CMK (cell line): ENCODE data around the gene SLCO3A1.

Experiments used
- DNase-seq: peaks from one replicate; pipeline ENCODE4 v3.0.0-alpha.2; 2010; ENCODE audit warnings: low read depth

SLCO3A1 gene

DNA sequence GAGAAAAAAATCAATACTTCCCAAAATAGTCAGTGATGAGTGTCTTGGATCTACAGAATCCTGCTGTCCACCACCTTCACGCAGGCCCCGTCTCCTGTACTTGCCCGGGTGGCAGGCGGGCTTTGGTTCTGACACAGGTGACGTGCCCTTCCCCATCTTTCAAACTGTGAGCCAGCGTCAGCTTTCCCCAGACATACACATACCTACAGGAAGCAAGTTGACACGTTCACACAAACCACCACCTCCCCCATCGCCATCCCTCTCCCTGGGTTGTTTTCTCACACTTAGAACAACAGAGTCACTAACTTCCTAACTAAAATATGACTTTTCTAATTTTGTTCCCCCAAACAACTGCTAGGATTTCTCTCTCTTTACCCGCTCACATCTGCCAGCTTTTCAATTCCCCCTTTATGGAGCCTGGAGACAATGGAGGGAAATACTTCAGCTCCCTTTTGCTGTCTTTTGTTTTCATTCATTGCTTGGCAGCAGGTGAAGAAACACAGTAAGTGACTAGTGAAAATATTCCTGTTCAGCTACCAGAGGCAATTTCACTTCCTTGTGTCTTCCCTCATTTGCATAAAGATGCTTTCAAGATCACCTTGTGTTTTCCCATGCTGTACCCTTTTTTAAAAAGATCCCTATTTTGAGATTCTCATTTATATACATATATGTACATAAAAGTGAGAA lies 248.3 kb downstream of the SLCO3A1 start:
- no peak for DNase-seq

DNA sequence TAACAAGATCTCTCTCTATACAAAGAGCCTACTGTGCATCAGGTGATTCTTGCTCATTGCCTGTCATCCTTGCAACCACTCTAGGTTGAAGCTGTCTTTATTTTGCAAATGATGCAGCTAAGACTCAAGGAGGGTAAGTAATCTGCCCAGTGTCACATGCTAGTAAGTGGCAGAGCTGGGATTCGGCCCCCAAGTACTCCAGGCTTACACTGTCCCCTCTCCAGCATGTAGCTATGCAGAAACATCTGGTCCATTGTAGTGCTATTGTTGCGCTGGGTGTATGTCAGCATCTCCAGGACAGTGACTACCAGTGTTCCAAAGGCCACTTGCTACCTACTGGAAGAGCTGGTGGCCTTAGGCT lies 248.9 kb downstream of the SLCO3A1 start:
- DNase-seq, result no peak

DNA sequence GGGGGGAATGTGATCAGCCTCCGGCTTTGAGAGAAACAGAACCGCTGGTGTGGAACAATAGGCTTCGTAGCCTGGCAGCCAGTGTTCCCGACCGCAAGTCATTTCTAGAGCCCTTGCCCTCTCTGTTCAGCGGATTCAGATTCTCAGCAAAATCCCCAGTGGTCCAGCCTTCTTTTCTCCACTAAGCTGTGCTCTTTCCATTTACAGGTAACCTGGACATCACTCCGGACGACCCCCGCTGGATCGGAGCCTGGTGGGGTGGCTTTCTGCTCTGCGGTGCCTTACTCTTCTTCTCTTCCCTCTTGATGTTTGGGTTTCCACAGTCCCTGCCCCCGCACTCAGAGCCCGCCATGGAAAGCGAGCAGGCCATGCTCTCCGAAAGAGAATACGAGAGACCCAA lies 250.6 kb downstream of the SLCO3A1 start:
- no peak for DNase-seq

DNA sequence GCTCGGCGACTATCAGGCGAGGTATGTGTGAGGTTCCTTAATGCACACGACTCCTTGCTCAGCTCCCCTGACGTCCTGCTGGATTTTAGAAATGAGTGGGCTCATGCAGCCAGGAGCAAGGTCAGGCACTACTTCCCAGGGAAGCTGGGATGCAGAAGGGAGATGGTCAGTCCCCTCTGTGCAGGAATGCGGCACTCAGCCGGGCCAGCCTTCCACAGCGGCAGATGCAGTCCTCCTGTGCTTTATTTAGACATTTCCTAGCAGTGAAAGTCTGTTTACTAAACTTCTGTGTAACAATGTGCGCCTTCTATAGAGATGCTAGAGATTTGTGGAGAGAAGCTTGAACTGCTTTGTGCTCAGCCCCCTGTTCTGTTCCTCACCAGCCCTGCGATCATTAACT lies 252.1 kb downstream of the SLCO3A1 start:
- DNase-seq, result no peak

DNA sequence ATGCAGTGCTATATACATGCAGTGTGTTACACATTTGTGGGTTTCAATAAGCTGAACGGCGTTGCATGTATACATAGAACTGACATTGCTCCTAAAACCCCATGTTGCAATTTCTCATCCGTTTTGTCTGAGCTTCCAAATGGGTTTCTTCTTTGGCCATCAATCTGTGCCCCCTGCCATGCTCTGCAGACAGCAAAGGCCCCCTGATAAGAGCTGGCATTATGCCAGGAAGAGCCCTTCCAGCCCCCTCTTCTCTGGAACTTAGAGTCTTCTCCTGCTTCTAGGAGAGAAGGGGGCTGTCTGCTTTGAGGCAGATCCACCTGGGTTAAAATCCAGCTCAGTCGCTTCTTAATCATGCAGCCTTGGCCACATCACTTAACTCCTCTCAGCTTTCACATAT lies 254.0 kb downstream of the SLCO3A1 start:
- DNase-seq, result no peak

DNA sequence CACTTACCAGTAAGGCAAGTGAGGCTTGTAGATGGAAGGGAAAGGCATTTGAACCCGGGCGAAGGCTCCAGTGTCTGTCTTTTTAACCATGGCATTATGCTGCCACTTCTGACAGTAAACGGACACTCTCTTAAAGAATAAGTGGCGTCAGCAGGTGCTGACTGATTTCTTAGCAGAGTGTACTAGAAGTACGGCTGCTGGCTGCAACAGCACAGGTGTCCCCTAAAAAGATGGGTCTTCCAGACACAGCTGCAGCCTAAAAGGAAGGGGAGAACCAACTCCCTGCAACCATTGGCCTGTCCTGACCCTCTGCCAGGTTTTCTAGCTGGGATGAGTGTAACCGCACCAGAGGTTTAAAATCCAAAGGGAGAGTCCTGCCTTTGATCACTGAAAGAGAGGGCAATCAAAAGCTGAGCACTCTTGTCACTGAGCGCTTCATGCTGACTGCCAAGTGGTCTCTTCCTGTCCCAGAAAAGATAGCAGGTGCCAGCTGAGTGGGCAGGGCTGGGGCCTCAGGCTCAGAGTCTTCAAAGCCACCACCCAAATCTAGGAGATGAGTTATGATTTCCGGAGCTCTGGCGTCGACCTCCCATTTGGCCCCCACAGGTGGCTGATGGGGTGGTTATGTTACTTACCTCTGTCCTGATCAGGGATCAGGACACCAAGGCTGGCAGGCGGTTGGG lies 255.8 kb downstream of the SLCO3A1 start:
- DNase-seq, result no peak

DNA sequence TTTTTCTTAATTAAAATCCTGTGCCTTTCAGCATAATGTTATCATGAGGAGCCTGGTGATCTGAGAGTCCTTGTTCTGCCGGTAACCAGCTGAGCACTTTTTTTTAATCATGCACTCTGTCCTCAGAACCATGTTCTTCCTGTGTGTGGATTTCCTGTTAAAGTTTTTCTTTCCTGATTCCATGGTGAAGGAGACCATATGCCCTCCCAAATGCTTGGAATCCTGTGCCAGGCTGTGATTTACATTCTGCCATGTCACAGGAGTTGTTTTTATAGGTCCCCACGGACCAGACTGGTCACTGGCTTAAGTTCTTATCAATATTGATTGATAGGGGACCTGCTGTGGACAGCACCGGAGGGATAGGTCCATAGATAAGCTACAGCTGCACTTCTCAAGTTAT lies 257.8 kb downstream of the SLCO3A1 start:
- DNase-seq, result no peak

DNA sequence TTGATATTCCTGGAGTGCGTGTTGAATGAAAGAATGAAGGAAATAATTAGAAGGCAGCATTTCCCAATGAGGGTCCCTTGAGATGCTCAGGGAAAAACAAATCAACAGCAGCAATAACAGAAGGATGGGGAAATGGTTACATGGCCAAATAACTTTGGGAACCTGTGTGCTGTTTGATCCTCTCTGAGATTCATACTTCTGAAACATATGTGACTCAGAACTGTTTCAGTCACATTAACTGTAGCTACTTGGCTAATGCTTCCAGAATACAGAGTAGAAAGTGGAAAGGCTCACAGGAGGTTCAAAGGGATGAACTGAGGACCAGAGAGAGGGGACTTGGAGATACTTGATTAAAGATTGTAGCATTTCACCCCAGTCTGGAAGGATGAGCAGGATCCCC lies 258.2 kb downstream of the SLCO3A1 start:
- DNase-seq, result no peak

DNA sequence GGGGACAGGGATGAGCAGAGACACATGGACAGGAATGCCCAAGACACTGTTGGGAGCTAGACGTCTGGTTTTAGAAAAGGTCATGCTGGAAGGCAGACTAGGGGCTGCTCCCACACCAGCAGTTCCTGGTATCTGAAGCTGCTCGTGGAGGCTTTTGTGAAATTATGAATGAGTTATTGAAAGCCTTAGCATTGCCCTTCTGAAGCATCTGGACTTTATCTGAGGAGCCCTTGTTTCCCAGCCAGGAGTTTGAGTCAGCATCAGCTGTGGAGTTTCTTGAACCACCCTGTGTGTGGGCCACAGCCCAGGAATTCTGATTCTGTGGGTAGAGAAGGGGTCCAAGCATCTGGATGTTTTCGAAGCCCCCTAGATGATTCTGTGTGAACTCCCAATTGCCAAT lies 258.7 kb downstream of the SLCO3A1 start:
- no peak for DNase-seq

DNA sequence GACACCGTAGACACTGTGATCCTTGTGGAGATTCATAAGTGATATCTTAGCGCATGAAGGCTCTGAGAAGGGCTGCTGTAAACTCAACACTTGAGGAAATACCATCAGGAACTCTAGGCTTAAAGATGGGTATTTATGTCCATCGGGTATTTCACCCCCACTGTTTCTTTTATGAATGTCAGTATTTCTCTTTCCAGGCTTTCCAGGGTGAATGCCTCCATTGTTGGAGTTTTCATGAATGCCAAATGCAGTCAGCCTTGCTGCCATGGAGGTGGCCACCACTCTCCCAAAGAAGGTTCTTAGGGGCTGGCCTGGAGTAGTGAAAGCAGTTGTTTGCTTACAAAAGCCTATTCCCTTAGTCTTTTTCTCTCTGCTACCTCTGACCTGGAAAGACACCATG lies 259.2 kb downstream of the SLCO3A1 start:
- DNase-seq, result no peak

DNA sequence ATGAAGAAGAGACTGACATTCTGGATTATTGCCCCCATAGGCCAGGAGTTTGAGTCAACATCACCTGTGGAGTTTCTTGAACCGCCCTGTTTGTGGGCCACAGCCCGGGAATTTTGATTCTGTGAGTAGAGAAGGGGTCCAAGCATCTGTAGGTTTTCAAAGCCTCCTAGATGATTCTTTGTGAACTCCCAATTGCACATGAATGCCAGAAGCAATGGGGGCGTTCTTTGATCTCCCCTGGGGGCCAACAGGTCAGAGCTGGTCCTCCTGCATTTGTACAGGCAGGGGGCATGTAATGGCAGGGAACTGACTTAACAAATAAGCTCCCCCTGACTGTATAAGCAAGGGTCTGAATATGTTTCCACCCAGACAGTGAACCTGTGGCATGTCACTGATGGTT lies 260.3 kb downstream of the SLCO3A1 start:
- DNase-seq, result no peak

DNA sequence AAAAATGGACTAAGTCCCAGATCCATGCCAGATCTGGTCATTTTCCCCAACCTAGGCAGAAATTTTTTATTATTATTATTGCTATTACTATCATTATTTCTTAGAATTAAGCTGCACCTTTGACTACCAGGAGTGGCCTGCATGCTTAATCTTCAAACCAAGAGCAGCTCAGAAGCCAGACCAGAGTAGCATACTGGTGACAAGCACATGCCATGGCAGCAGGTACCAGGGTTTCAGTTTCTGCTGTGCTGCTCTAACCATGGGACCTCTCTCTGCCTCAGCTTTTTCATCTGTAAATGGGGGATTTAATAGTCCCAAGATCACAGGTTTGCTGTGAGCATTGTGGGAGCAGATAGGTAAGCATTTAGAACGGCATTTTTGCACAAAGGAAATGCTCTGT lies 262.3 kb downstream of the SLCO3A1 start:
- no peak for DNase-seq

DNA sequence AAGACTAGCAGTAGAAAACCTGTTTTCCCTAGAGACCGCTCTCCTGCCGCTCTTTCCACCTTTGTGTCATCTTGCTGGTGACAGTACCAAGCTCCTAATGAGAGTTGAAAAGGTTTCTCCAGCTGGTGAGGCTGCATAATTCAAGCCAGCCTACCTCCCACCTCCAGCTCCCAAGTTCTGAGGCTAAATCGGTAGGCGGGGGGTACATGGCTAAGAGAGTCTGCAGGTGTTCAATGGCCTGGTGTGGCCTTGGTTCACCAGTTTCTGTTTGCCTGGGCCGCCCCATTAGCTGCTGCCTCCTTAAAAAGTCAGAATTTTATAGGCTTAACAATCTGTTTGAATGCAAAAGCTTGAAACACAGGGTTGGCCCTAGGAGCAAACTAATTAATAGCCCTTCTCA lies 262.8 kb downstream of the SLCO3A1 start:
- DNase-seq, result no peak

DNA sequence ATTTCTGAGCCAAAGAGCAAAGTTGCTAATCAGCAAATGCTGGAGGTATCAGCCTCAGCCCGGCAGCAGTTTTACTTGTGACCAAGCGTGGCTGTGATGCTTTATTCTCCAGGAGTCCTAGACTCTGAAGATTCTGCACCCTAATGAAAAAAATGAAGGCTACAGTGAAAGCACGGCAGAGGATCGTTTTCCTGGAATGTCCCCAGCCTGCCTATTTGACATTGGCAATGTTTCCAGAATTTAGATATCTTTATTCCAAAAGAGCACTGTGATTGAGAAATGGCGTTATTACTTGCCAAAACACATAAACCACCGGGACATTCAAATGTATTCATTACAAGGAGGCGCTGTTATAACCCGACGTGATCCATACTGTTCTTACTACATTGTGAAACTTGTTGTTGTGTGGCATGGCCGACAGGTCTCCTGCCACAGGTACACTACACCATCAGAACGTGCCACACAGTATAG lies 263.8 kb downstream of the SLCO3A1 start:
- no peak for DNase-seq

DNA sequence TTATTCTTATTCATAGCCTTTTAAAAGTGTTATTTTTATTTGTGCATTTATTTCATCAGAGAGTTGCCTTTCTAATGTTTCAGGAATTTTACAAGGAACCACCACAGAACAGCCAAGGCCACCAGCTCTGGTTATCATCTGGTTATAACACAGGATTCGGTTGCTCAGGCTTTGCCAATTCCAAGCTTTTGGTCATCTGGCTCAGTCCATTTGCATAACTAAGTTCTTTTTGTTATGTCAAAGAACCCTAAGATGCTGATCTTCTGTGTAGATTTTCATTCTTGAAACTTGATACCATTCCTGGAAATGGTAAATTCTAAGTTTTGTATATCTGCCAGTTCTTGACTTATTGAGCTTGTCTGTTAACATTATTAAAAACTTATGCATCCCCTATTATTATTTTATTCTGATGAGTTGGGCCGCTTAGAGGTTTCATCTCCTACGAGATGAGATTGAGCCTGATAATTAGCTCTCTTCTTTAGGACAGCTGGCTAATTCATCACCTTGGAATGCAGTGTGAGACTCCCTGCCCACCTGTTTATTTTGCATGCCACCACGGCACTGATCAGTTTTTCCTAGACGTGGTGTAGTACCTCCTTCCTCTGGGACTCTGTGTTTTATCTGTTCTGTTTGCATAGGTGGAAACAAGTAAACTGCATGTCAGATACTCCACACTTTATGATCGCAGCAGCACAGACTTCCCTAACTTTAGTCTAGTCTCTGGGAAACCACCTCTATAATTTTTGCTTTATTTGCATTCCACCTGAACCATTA lies 264.8 kb downstream of the SLCO3A1 start:
- DNase-seq, result no peak

DNA sequence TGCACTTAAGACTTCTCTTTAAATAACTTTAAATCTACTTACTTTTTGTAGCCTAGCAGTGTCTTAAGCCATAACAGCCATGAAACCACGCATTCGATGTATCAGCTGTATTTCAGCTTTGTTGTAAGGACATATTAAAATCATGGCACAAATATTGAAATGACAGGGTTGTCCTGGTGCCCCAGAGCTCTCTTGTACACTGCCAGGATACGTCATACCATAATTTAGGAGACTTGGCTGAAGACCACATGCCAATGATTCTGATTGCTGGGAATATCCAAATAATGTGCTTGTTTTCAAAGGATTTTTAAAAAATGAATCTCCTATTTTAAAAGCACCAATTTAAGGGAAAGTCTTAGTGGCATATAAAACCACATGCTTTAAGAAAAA lies 265.4 kb downstream of the SLCO3A1 start:
- no peak for DNase-seq

DNA sequence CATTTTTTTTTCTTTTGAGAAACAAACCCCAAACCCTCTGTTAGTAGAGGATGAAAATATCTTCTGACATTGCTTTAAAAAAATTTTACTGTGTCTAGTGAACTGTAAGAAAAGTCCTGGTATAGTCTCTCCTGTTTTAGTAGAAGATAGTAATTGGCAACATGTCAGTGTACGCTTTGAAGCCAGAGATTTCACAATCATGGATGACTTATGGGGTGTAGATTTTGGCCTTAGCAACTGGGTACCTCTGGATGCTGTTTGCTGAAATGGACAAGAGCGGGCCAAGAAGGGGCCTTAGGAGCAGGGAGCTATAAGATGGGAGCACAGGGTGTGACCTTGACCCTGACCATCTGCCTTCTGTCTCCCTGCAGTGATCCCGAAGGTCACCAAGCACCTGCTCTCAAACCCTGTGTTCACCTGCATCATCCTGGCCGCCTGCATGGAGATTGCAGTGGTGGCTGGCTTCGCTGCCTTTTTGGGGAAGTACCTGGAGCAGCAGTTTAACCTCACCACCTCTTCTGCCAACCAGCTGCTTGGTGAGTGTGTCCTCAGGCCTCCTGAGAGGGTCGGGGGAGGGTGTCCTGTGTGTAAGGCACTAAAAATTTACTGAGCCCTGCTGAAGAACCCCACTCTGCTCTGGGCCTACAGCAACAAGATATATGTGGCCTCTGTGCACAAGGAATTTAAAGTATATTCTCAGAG lies 266.7 kb downstream of the SLCO3A1 start:
- no peak for DNase-seq

DNA sequence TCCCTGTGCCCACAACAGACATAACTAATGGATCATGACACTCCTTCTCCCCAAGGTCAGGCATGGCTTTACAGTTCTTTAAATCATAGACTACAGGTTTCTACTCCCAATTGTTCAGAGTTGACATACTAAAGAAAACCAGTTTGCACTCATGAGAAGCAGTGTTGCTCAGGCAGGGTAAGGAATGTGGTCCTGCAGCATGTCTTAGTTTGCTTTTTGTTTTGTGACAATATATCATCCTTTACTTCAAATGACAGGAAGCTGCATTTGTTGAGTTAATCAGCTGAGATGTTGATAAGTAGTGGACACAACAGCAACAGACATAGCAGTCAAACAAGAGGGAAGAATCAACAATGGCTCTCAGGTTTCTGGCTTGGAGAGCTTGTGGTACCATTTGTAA lies 267.5 kb downstream of the SLCO3A1 start:
- DNase-seq, result no peak

DNA sequence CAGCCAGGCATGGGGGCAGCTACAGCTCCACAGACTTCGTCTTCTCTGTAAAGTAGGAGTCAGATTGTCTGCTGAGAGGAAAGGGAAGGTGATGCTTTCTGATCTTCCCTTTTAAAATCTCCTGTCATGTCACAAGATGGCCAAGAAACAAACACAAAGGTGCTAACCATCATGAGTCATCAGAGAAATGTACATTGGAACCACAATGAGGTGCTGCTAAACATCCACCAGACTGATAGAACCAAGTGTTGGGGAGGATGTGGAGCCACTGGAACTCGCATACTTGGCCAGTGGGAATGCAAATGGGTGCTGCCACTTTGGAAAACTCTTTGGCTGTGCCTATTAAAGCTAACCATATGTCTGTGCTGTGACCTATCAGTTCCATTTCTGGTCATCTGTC lies 268.8 kb downstream of the SLCO3A1 start:
- DNase-seq, result no peak

DNA sequence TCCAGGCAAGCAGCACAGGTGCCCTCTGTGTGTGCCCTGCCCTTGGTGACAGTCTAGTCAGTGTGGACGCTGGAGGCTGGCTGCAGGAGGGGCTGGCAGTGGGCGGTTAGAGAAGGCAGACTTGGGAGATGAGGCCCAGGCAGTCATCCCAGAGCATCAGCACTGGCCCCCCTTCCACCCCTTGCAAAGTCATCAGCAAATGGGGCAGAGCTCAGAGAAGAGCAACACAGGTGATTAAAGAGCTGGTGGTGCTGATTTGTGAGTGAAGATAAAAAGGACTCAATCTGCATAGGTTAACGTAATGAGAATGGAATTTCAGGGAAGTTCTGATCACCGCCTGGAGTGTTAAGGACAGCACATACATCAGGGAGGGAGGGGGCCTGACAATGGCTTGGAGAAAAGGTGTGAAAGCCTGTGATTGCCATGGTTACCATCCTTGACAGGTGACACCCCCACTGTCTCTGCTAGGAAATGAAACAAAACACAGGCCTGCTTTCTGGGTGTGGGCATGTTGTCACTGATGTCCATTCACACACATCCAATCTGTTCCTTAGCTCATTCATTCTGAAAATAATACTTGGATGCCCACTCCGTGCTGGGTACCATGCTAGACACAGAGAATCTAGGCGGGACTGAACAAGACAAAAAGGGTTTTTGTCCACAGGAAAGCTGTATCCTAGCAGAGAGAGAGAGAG lies 270.6 kb downstream of the SLCO3A1 start:
- no peak for DNase-seq

DNA sequence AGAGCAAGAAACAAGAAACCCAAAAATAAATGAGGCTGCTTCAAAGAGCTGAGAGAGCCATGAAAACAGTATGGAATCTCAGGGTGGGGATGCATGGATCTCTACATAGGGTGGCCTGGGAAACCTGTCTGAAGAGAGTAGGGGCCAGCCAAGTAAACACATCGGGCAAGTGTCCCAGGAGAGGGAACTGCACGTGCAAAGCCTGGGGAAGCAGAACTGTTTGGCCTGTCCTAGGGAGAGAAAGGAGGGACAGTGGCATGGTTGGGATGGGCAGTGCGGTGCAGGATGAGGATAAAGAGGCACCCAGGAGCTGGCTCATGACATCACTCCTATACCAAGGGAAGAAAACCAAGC lies 271.1 kb downstream of the SLCO3A1 start:
- no peak for DNase-seq

DNA sequence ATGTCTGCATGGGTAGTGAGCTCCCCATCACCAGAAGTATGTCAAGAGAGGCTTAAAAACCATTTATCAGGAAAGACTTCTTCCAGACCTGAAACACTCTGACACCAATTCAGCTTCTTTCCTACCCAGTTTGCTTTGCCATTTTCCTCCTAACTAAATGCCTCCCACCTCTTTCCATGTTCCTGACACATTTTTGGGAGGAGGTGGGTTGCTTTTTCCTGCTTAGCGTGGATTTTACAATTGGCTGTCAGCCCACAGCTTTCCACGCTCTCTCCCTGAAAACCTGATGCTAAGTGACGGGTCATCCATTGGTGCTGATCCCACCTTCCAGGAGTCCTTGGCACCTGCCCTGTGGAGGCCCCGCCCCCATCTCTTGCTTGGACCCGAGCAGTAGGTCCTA lies 275.3 kb downstream of the SLCO3A1 start:
- no peak for DNase-seq
